NCI-H345 treated with DMSO at 0.1 percent for 48 hours (cell line): ENCODE results near the gene KCNQ1.

Source experiments
- DNase-seq: peaks from one replicate; lab custom pipeline; 2025; ENCODE audit not compliant: unreplicated experiment; lab: John Stamatoyannopoulos, UW

Gene KCNQ1

GRCh38 chr11:2799881-2800654 lies 355.3 kb downstream of the KCNQ1 start:
- no peak for DNase-seq

DNA sequence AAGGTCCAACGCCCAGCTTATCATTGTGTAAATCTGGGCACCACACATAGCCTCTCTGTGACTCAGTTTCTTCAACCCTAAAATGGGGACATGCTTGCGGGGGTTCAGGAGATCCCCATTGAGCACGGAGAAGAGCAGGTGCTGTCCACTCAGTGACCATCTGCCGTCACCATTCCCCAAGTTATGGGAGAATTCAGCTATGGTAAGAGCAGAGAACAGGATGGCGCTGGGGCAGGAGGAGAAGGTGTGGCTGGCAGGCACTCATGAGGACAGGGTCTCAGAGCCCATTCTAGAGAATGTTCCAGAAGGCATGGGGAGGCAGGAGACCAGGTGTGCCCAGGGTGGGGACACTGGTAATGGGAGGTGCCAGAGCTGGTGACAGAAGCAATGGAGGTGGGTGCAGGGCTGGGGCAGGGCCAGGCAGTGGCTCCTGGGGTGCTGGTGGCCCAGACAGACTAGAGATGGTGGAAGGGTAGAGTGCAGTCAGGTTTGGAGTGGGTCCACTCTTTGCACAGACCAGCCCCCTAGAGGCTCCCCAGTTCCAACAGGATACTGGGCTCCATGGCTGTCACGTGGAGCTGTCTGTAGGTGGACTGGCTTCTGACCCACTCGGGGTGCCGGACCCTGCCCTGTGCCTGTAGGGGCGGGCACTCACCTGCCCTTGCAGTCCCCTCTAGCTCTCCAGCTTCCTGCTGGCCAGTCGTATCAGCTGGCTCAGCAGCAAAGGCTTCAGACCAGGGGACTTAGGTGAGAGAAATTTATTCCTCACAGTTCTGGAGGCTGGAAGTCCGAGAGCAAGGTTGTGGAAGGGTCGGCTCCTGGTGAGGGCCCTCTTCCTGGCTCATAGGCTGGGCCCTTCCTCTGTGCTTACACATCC lies 356.1 kb downstream of the KCNQ1 start:
- no peak for DNase-seq

GRCh38 chr11:2801711-2802388 lies 357.0 kb downstream of the KCNQ1 start:
- no peak for DNase-seq

- DNase-seq, result no peak
These were observed 357.8 kb downstream of the KCNQ1 start for GRCh38 chr11:2802389-2803185.

- no peak for DNase-seq
These were observed 358.6 kb downstream of the KCNQ1 start for GRCh38 chr11:2803186-2804091.

DNA sequence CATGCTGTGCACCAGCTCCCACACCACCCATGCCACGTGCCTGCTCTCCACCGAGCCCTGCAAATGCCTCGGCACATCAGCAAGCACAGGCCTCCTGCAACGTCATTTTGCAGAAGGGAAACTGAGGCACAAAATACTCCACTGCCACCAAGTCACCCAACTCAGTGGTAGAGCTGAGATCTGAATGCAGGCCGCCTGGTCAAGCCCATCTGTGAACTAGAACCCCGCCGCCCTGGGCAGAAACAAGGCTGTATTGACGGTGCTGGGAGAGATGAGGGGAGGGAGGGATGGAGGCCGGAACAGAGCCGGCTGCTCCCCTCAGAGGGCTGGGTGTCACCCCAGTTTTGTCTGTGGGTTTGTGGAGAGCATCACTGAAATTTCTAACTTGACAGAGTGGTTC lies 359.4 kb downstream of the KCNQ1 start:
- no peak for DNase-seq

DNA sequence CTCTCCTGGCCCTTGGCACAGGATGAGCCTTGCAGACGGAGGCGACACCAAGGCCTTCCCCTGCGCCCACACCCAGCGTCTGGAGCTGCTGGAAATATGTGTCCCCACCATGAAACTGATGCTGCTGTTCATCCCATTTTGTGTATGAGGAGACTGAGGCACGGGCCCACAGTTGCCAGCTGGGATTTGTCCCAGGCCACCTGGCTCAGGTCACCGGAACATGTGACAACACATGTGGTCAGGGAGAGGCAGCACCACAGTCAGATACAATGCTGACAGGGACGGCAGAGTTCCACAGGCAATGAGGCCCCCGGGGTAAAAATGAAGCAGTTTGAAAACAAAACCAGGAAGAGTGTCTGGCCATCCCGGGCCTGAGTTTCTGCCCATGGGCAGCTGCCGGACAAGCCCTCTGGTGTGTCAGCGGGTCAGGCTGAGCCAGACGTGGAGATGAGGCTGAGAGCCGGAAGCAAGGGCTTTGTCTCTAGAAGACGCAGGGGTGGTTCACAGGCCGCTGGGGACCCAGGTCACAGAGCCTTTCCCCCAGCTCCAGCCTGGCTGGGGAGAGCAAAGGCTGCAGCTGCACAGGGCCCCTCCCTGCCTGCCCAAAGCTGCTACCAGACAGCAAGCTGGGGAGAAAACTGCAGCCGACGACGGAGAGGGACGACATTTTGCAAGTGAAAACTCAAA lies 360.0 kb downstream of the KCNQ1 start:
- no peak for DNase-seq

DNA sequence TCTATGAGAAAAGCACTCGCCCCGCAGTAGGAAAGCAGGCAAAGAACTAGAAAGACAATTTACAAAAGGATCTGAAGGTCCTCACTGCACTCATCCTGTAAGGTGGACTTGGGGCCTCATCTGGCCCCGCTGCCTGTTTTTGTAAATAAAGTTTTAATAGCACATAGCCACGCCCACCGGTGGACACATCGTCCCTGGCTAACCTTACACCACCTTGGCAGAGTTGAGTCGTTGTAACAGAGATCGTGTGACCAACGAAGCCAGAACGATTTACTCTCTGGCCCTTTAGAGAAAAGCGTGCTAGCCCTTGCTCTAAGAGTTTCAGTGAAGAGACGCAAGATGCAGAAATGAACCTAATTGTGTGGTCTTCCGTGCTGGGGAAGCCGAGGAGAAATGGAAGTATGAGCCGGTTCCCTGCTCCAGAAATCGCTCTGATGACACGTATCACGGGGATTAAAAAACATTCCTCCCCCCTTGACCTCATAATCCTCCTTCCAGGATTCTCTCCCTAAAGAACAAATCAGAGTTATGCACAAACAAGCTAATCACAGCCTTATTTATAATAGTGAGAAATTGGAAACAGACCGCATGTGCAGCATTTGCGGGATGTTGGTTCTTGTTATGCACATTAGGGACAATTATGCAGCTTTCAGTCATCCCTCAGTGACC lies 360.7 kb downstream of the KCNQ1 start:
- DNase-seq, result no peak

DNA sequence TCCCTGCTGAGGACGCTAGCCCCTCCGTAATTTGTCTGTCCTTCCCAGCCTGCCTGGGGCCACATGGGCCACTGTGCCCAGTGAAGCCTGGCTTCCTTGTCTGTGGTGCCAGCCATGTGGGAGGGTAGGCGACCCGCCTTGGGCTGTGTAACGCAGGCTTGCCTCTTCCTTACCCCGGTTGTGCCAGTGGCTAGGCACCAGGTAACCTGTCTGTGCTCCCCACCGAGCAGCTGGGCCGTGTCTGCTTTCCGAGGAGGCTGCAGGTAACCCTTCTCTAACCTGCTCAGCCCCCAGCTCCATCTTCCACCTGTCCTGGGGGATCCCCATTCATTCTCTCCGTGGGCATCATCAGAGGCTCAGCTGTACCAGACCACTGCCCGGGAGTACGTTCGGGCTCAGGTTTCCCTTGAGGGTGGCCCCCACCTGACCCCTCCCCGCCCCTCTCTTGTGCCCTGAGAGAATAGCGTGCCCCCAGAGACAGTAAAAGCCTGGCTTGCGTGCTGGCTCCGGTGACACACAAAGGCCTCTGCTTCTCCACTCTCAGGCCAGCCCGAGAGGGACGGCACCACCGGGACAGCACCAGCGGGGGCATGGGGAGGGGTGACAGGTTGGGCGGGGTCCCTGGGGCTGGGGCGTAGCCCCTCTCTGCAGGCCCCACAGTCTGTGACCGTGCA lies 361.7 kb downstream of the KCNQ1 start:
- DNase-seq, result no peak

DNA sequence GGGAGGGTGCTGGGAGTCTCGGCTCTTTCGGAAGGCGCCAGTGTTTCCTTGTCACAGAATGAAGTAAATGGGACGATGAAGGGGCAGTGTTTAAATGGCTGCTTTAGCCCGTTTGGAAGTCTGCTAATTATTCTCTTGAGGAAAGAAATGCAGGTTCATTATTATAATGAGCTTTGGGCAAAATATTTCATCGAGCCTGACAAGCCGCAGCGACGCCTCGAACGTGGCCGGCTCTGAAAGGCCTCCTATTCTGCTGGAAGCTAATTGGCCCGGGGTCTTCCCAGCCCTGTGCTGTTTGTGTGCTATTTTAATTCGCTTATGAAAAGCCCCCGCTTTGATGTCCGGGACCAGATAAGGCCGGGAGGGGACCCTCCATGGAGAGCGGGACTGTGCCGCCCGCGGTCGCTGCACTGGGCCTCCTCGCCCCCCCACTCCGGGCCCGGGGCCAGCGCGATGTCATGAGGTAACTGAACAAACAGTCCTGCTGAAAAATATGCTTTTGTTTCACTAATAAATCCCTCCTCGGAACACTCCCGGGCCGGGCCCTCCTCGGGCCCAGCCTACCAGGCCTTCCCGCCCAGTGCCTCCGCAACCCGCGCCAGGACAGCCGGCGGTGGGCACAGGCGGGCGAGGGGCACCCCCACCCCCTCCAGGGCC lies 362.3 kb downstream of the KCNQ1 start:
- no peak for DNase-seq

GRCh38 chr11:2807801-2808241 lies 363.0 kb downstream of the KCNQ1 start:
- DNase-seq, result no peak

GRCh38 chr11:2808850-2809846 lies 364.3 kb downstream of the KCNQ1 start:
- no peak for DNase-seq

- no peak for DNase-seq
These were observed 365.0 kb downstream of the KCNQ1 start for GRCh38 chr11:2809854-2810253.

DNA sequence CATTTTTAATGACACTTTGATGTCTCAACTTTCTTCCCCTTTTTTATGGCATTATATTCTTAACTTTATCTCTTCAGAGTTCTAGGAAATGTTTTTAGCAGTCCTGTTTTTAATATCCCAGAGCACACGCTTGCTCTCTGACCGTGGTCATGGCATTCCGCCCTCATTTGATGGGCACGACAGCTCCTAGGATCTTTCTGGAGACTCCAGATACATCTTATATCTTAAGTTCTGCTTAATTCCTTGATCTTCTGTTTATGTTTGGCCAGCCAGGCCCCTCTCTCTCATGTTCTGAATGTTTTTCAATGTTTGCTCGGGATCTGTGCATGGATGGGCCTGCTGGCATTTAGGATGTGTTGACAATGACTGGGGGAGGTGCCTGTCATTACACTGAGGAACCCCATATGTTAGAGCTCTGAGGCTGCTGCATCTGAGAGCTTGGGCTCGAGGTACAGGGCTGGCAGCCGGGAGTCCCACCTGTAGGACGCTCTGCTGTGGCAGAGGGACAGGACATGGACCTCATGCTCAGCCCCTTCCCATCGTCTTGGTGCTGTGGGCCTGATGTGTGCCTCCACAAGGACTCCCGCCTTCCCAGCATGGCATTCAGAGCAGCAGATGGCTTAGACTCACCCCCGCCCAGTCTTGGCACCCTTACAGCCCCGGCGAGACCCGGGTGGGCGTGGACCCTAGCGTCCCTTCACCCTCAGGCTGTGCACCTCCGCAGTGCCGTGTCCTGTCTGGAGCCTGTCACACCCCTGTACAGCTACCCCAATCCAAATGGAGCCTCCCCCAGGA lies 365.8 kb downstream of the KCNQ1 start:
- DNase-seq, result no peak

DNA sequence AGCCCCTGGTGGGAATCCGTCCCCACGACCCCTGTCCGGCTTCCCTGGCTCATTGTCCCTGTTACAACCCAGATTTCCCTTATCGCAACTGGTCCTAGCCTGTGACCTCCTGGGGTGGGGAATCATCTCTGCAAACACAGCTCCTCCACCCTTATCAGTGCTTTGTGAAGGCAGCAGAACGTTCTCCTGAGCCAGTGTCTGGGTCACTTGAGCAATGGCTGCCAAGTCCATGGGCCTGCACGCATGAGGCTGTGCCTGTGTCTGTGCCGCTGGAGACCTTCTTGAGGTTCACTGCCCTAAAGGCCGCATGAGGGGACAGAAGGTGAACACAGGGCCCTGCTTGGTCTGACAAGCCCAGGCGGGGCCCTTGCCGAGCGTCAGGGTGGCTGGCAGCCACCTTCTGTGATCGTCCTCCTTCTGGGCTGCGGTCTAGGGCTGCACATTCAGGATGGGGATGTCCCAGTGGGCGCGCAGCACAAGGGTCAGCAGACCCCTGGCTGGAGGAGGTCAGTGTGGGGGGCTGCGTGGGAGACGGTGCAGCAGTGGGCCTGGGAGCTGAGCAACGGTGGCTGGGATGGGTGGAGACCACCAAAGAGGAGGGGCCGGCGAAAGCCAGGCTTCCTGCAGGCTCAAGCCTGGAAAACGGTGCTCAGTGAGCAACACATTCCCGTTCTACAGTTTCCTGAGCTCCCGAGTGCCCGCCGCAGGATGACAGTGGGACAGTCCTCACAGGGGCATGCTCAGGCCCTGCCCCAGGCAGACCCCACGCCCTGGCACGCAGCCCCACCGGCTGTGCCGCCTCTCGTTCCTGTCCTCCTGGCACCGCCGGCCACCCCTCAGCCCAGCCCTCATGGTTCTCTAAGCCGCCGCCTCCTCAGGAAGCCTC lies 366.6 kb downstream of the KCNQ1 start:
- no peak for DNase-seq
